Peyer's patch (tissue), 4 donors: ENCODE results near the gene DERL3. TPM values are rescaled to one million over a fixed set of nuclear protein-coding genes. Genes with fewer than 3 reads are reported as not detected.
A peak's percentile ranks its signal among the peaks of the same experiment; 100 is the strongest.

Experiments
- DNase-seq, 3 donors: peaks; one replicate each; pipeline ENCODE4 v3.0.0-alpha.2; 2017 to 2019
- H3K27ac ChIP-seq, 4 donors: fragments of 200-600 bp; sonication (generic); one replicate each; pipeline ENCODE4 v1.5.1; 2016 to 2019
- H3K27me3 ChIP-seq, 2 donors: fragments of 200-600 bp; sonication (generic); one replicate each; pipeline ENCODE4 v1.5.1; 2019
- H3K36me3 ChIP-seq, 3 donors: fragments of 200-600 bp; sonication (generic); one replicate each; pipeline ENCODE4 v1.5.1; 2016 to 2019
- H3K4me1 ChIP-seq, 4 donors: fragments of 200-600 bp; sonication (generic); one replicate each; pipeline ENCODE4 v1.5.1; 2016 to 2019
- H3K4me3 ChIP-seq, 4 donors: fragments of 200-600 bp; sonication (generic); 1 replicate in 3 of 4; 2 replicates in 1 of 4; pipeline ENCODE4 v1.5.1; 2016 to 2019; ENCODE audit warnings: mild to moderate bottlenecking in 1 of 4
- H3K9me3 ChIP-seq, 4 donors: fragments of 200-600 bp; sonication (generic); one replicate each; pipeline ENCODE4 v1.5.1; 2016 to 2019; ENCODE audit warnings: mild to moderate bottlenecking in 1 of 4
- CTCF ChIP-seq, 6 experiments: fragments of 450-650 bp in 4 of 6; fragments of 200-600 bp in 2 of 6; sonication (generic) in 1 of 6; IDR thresholded peaks; one replicate each; pipeline ENCODE4 v1.5.1; 2017 to 2019; ENCODE audit warnings: antibody characterized with exemption in 6 of 6, mild to moderate bottlenecking in 3 of 6, moderate library complexity in 1 of 6
- POLR2A ChIP-seq, 2 donors: fragments of 450-650 bp; IDR thresholded peaks; one replicate each; pipeline ENCODE4 v1.5.1; 2017; ENCODE audit warnings: antibody characterized with exemption in 2 of 2, mild to moderate bottlenecking in 2 of 2, moderate library complexity in 2 of 2
- total RNA-seq, 4 donors: library from RNA; depleted of rRNA; stranded (reverse); fragments of >200 nt; gene quantifications; one replicate each; pipeline ENCODE4 v1.1.0, GENCODE V29; 2016

DERL3 gene
- total RNA-seq, 4 donors from 2014 or later: 1.1 to 17.3 (median 3.4) TPM

GRCh38 chr22:23801886-23802377, 36.9 kb downstream of the DERL3 start:
- Histone ChIP-seq H3K27me3 (no peaks in the 10 kb centered on the region), H3K9me3 (no peaks in the 10 kb centered on the region), H3K27ac (peak overlapping the region in 2 of 4 donors; percentile 30 to 84), H3K4me1 (peaks cover 0 to 21% (median 9%) of the 10 kb centered on the region in 4 donors), H3K36me3 (peaks cover 0 to 78% (median 0%) of the 10 kb centered on the region in 3 donors), H3K4me3 (no peak overlapping the region)
- peak in 1 of 3 donors; percentile 25 for DNase-seq
- no peak for TF ChIP-seq CTCF (IDR thresholded peaks at IDR 0.05)
- TF ChIP-seq POLR2A (IDR thresholded peaks at IDR 0.05): no peak

GRCh38 chr22:23801238-23801821, 37.5 kb downstream of the DERL3 start:
- Histone ChIP-seq H3K27ac (peak overlapping the region in 2 of 4 donors; percentile 30 to 84), H3K27me3 (no peaks in the 10 kb centered on the region), H3K4me1 (peaks cover 0 to 18% (median 9%) of the 10 kb centered on the region in 4 donors), H3K9me3 (no peaks in the 10 kb centered on the region), H3K4me3 (no peak overlapping the region), H3K36me3 (peaks cover 0 to 79% (median 0%) of the 10 kb centered on the region in 3 donors)
- no peak for TF ChIP-seq CTCF (IDR thresholded peaks at IDR 0.05)
- no peak for TF ChIP-seq POLR2A (IDR thresholded peaks at IDR 0.05)
- DNase-seq: peak in 2 of 3 donors; percentile 28 to 63

- Histone ChIP-seq H3K9me3 (no peaks in the 10 kb centered on the region), H3K36me3 (peaks cover 0 to 79% (median 2%) of the 10 kb centered on the region in 3 donors), H3K4me3 (no peak overlapping the region), H3K27ac (peak overlapping the region in 2 of 4 donors; percentile 57 to 84), H3K4me1 (peaks cover 0 to 18% (median 7%) of the 10 kb centered on the region in 4 donors), H3K27me3 (no peaks in the 10 kb centered on the region)
- TF ChIP-seq CTCF (IDR thresholded peaks at IDR 0.05) (no peak), POLR2A (IDR thresholded peaks at IDR 0.05) (no peak)
- peak; percentile 33 to 81 (median 79) for DNase-seq
These were observed 38.2 kb downstream of the DERL3 start for GRCh38 chr22:23800297-23801237.

- no peaks in the 10 kb centered on the region for H3K9me3 ChIP-seq
- H3K27ac ChIP-seq: no peak overlapping the region
- no peak overlapping the region for H3K4me3 ChIP-seq
- TF ChIP-seq CTCF (IDR thresholded peaks at IDR 0.05): no peak
- no peak for TF ChIP-seq POLR2A (IDR thresholded peaks at IDR 0.05)
- peaks cover 0 to 4% (median 0%) of the 10 kb centered on the region in 4 donors for H3K4me1 ChIP-seq
- H3K27me3 ChIP-seq: no peaks in the 10 kb centered on the region
- H3K36me3 ChIP-seq: peaks cover 0 to 82% (median 2%) of the 10 kb centered on the region in 3 donors
- DNase-seq: peak in 1 of 3 donors; percentile 2
These were observed 42.3 kb downstream of the DERL3 start for GRCh38 chr22:23796461-23796860.

GRCh38 chr22:23793326-23793725, 45.5 kb downstream of the DERL3 start:
- peaks cover 0 to 13% (median 2%) of the 10 kb centered on the region in 4 donors for H3K4me1 ChIP-seq
- H3K9me3 ChIP-seq: no peaks in the 10 kb centered on the region
- H3K36me3 ChIP-seq: peaks cover 0 to 65% (median 2%) of the 10 kb centered on the region in 3 donors
- no peak overlapping the region for H3K4me3 ChIP-seq
- no peak overlapping the region for H3K27ac ChIP-seq
- H3K27me3 ChIP-seq: no peaks in the 10 kb centered on the region
- TF ChIP-seq CTCF (IDR thresholded peaks at IDR 0.05): no peak
- TF ChIP-seq POLR2A (IDR thresholded peaks at IDR 0.05): no peak
- DNase-seq: peak in 1 of 3 donors; percentile 27
